Measurements from ENCODE around the gene SLC25A47.

SLC25A47 gene

GRCh38 chr14:100317389-100317788, 5.8 kb upstream of the SLC25A47 start:
- no peak overlapping the region for H3K23ac ChIP-seq (ENCODE audit: low read length)
- DNase-seq: no peak
- H3K4ac ChIP-seq (ENCODE audit: low read depth, low read length): no peak overlapping the region
- H2BK120ac ChIP-seq (ENCODE audit: low read depth, low read length): no peak overlapping the region
- no peaks in the 10 kb centered on the region for H3K27me3 ChIP-seq (ENCODE audit: insufficient read depth, low read length, poor library complexity)
- H3K18ac ChIP-seq (ENCODE audit: low read length): no peak overlapping the region
- no peak overlapping the region for H3K4me3 ChIP-seq (ENCODE audit: low read length)
- H4K5ac ChIP-seq (ENCODE audit: low read length): no peak overlapping the region
- peaks cover 2% of the 10 kb centered on the region for H3K4me1 ChIP-seq (ENCODE audit: control insufficient read depth, low read depth, low read length)
- H2BK5ac ChIP-seq (ENCODE audit: low read length): no peak overlapping the region
- H2AK5ac ChIP-seq (ENCODE audit: low read length): no peak overlapping the region
- no CpG with 5 or more reads among the region's 6 CpGs for WGBS (ENCODE audit: extremely low coverage, insufficient coverage, low lambda C conversion rate)
- no peak overlapping the region for H3K27ac ChIP-seq (ENCODE audit: low read depth, low read length)
- H3K56ac ChIP-seq (ENCODE audit: low read length): no peak overlapping the region
- H3K79me2 ChIP-seq (ENCODE audit: control insufficient read depth, insufficient read depth, low read length): no peaks in the 10 kb centered on the region
- no peak overlapping the region for H4K8ac ChIP-seq (ENCODE audit: low read depth, low read length)
- H3K36me3 ChIP-seq (ENCODE audit: control insufficient read depth, insufficient read depth, low read length): no peaks in the 10 kb centered on the region
- H3K9ac ChIP-seq (ENCODE audit: low read length): no peak overlapping the region
- no peak overlapping the region for H2BK15ac ChIP-seq (replicated peaks; ENCODE audit: low read depth)
- no peak overlapping the region for H3K4me2 ChIP-seq (ENCODE audit: low read length)
- H3K79me1 ChIP-seq (ENCODE audit: low read length): no peaks in the 10 kb centered on the region

- H3K4me2 ChIP-seq (ENCODE audit: low read length): no peak overlapping the region
Observed at GRCh38 chr14:100317912-100318808, 5.0 kb upstream of the SLC25A47 start.

GRCh38 chr14:100320157-100320856, 2.8 kb upstream of the SLC25A47 start:
- H2AK5ac ChIP-seq (ENCODE audit: low read length): no peak overlapping the region
- no peaks in the 10 kb centered on the region for H3K79me2 ChIP-seq (ENCODE audit: control insufficient read depth, insufficient read depth, low read length)
- no peak overlapping the region for H3K4me3 ChIP-seq (ENCODE audit: low read length)
- no peak overlapping the region for H2BK5ac ChIP-seq (ENCODE audit: low read length)
- no peak overlapping the region for H3K18ac ChIP-seq (ENCODE audit: low read length)
- H4K8ac ChIP-seq (ENCODE audit: low read depth, low read length): no peak overlapping the region
- H3K27me3 ChIP-seq (ENCODE audit: insufficient read depth, low read length, poor library complexity): no peaks in the 10 kb centered on the region
- H2BK15ac ChIP-seq (replicated peaks; ENCODE audit: low read depth): no peak overlapping the region
- no peak overlapping the region for H3K9ac ChIP-seq (ENCODE audit: low read length)
- no peak overlapping the region for H2BK120ac ChIP-seq (ENCODE audit: low read depth, low read length)
- no CpG with 5 or more reads among the region's 12 CpGs for WGBS (ENCODE audit: extremely low coverage, insufficient coverage, low lambda C conversion rate)
- no peak overlapping the region for H3K4ac ChIP-seq (ENCODE audit: low read depth, low read length)
- no peaks in the 10 kb centered on the region for H3K36me3 ChIP-seq (ENCODE audit: control insufficient read depth, insufficient read depth, low read length)
- DNase-seq: no peak
- H3K56ac ChIP-seq (ENCODE audit: low read length): no peak overlapping the region
- H4K5ac ChIP-seq (ENCODE audit: low read length): no peak overlapping the region
- no peak overlapping the region for H3K4me2 ChIP-seq (ENCODE audit: low read length)
- H3K23ac ChIP-seq (ENCODE audit: low read length): no peak overlapping the region
- H3K4me1 ChIP-seq (ENCODE audit: control insufficient read depth, low read depth, low read length): no peaks in the 10 kb centered on the region
- no peak overlapping the region for H3K27ac ChIP-seq (ENCODE audit: low read depth, low read length)
- no peaks in the 10 kb centered on the region for H3K79me1 ChIP-seq (ENCODE audit: low read length)

More at GRCh38 chr14:100317912-100318808, 5.0 kb upstream of the SLC25A47 start:
- no CpG with 5 or more reads among the region's 40 CpGs for WGBS (ENCODE audit: extremely low coverage, insufficient coverage, low lambda C conversion rate)
- Histone ChIP-seq H3K79me2 (ENCODE audit: control insufficient read depth, insufficient read depth, low read length) (no peaks in the 10 kb centered on the region), H3K27ac (ENCODE audit: low read depth, low read length) (no peak overlapping the region), H2BK15ac (replicated peaks; ENCODE audit: low read depth) (no peak overlapping the region), H3K4me3 (ENCODE audit: low read length) (no peak overlapping the region), H3K56ac (ENCODE audit: low read length) (no peak overlapping the region), H3K27me3 (ENCODE audit: insufficient read depth, low read length, poor library complexity) (no peaks in the 10 kb centered on the region), H3K18ac (ENCODE audit: low read length) (no peak overlapping the region), H3K79me1 (ENCODE audit: low read length) (no peaks in the 10 kb centered on the region), H3K36me3 (ENCODE audit: control insufficient read depth, insufficient read depth, low read length) (no peaks in the 10 kb centered on the region), H2BK120ac (ENCODE audit: low read depth, low read length) (no peak overlapping the region), H3K23ac (ENCODE audit: low read length) (no peak overlapping the region), H2AK5ac (ENCODE audit: low read length) (no peak overlapping the region), H4K5ac (ENCODE audit: low read length) (no peak overlapping the region), H3K9ac (ENCODE audit: low read length) (no peak overlapping the region), H4K8ac (ENCODE audit: low read depth, low read length) (no peak overlapping the region), H3K4me1 (ENCODE audit: control insufficient read depth, low read depth, low read length) (no peaks in the 10 kb centered on the region), H3K4ac (ENCODE audit: low read depth, low read length) (no peak overlapping the region), H2BK5ac (ENCODE audit: low read length) (no peak overlapping the region)
- peak; percentile 79 for DNase-seq

GRCh38 chr14:100321473-100322137, 1.5 kb upstream of the SLC25A47 start:
- H4K8ac ChIP-seq (ENCODE audit: low read depth, low read length): no peak overlapping the region
- no peak overlapping the region for H2BK5ac ChIP-seq (ENCODE audit: low read length)
- DNase-seq: no peak
- H3K79me1 ChIP-seq (ENCODE audit: low read length): no peaks in the 10 kb centered on the region
- no peaks in the 10 kb centered on the region for H3K27me3 ChIP-seq (ENCODE audit: insufficient read depth, low read length, poor library complexity)
- no peak overlapping the region for H3K23ac ChIP-seq (ENCODE audit: low read length)
- H2BK120ac ChIP-seq (ENCODE audit: low read depth, low read length): no peak overlapping the region
- no peaks in the 10 kb centered on the region for H3K4me1 ChIP-seq (ENCODE audit: control insufficient read depth, low read depth, low read length)
- H3K79me2 ChIP-seq (ENCODE audit: control insufficient read depth, insufficient read depth, low read length): no peaks in the 10 kb centered on the region
- H3K4me3 ChIP-seq (ENCODE audit: low read length): no peak overlapping the region
- WGBS (ENCODE audit: extremely low coverage, insufficient coverage, low lambda C conversion rate): no CpG with 5 or more reads among the region's 9 CpGs
- no peak overlapping the region for H2AK5ac ChIP-seq (ENCODE audit: low read length)
- no peak overlapping the region for H3K27ac ChIP-seq (ENCODE audit: low read depth, low read length)
- H3K4me2 ChIP-seq (ENCODE audit: low read length): no peak overlapping the region
- H2BK15ac ChIP-seq (replicated peaks; ENCODE audit: low read depth): no peak overlapping the region
- no peaks in the 10 kb centered on the region for H3K36me3 ChIP-seq (ENCODE audit: control insufficient read depth, insufficient read depth, low read length)
- H3K18ac ChIP-seq (ENCODE audit: low read length): no peak overlapping the region
- H3K4ac ChIP-seq (ENCODE audit: low read depth, low read length): no peak overlapping the region
- H3K9ac ChIP-seq (ENCODE audit: low read length): no peak overlapping the region
- H4K5ac ChIP-seq (ENCODE audit: low read length): no peak overlapping the region
- no peak overlapping the region for H3K56ac ChIP-seq (ENCODE audit: low read length)

- no peak overlapping the region for H2BK5ac ChIP-seq (ENCODE audit: low read length)
- no CpG with 5 or more reads among the region's 15 CpGs for WGBS (ENCODE audit: extremely low coverage, insufficient coverage, low lambda C conversion rate)
Observed at GRCh38 chr14:100322138-100322957, 791 bp upstream of the SLC25A47 start.

More at GRCh38 chr14:100322138-100322957, 791 bp upstream of the SLC25A47 start:
- no peak overlapping the region for H2AK5ac ChIP-seq (ENCODE audit: low read length)
- no peak overlapping the region for H2BK15ac ChIP-seq (replicated peaks; ENCODE audit: low read depth)
- no peak overlapping the region for H3K4me3 ChIP-seq (ENCODE audit: low read length)
- H3K23ac ChIP-seq (ENCODE audit: low read length): no peak overlapping the region
- H3K9ac ChIP-seq (ENCODE audit: low read length): no peak overlapping the region
- no peaks in the 10 kb centered on the region for H3K36me3 ChIP-seq (ENCODE audit: control insufficient read depth, insufficient read depth, low read length)
- no peak overlapping the region for H2BK120ac ChIP-seq (ENCODE audit: low read depth, low read length)
- H3K18ac ChIP-seq (ENCODE audit: low read length): no peak overlapping the region
- H3K79me1 ChIP-seq (ENCODE audit: low read length): no peaks in the 10 kb centered on the region
- no peaks in the 10 kb centered on the region for H3K27me3 ChIP-seq (ENCODE audit: insufficient read depth, low read length, poor library complexity)
- H3K4me2 ChIP-seq (ENCODE audit: low read length): no peak overlapping the region
- H4K8ac ChIP-seq (ENCODE audit: low read depth, low read length): no peak overlapping the region
- no peaks in the 10 kb centered on the region for H3K79me2 ChIP-seq (ENCODE audit: control insufficient read depth, insufficient read depth, low read length)
- H3K4ac ChIP-seq (ENCODE audit: low read depth, low read length): no peak overlapping the region
- no peak overlapping the region for H4K5ac ChIP-seq (ENCODE audit: low read length)
- H3K4me1 ChIP-seq (ENCODE audit: control insufficient read depth, low read depth, low read length): no peaks in the 10 kb centered on the region
- no peak overlapping the region for H3K27ac ChIP-seq (ENCODE audit: low read depth, low read length)
- no peak for DNase-seq
- no peak overlapping the region for H3K56ac ChIP-seq (ENCODE audit: low read length)

Data from mesendoderm (in vitro differentiated cells).